Smooth muscle cell (in vitro differentiated cells): ENCODE results near the gene SHOX. TPM values are rescaled to one million over a fixed set of nuclear protein-coding genes. Genes with fewer than 3 reads are reported as not detected.

Source experiments
- DNase-seq: peaks from one replicate; lab custom pipeline; 2025; ENCODE audit not compliant: unreplicated experiment; lab: John Stamatoyannopoulos, UW
- H2AFZ ChIP-seq: fragments of 200-600 bp; sonication (generic); 2 replicates; pipeline ENCODE4 v1.6.0; 2016; ENCODE audit warnings: antibody characterized with exemption, low read depth, mild to moderate bottlenecking
- H3F3A ChIP-seq: fragments of 200-600 bp; sonication (generic); 2 replicates; pipeline ENCODE4 v1.6.0; 2017; ENCODE audit warnings: antibody characterized with exemption, low read depth
- H3K27ac ChIP-seq: fragments of 200-600 bp; sonication (generic); 2 replicates; pipeline ENCODE4 v1.5.1; 2016; ENCODE audit warnings: low read depth, mild to moderate bottlenecking
- H3K27me3 ChIP-seq: fragments of 200-600 bp; sonication (generic); 2 replicates; pipeline ENCODE4 v1.6.1; 2016; ENCODE audit warnings: low read depth, mild to moderate bottlenecking
- H3K36me3 ChIP-seq: fragments of 200-600 bp; sonication (generic); 2 replicates; pipeline ENCODE4 v1.5.1; 2016; ENCODE audit warnings: low read depth
- H3K4me1 ChIP-seq: fragments of 200-600 bp; sonication (generic); 2 replicates; pipeline ENCODE4 v1.5.1; 2016; ENCODE audit warnings: low read depth
- H3K4me2 ChIP-seq: fragments of 200-600 bp; sonication (generic); 2 replicates; pipeline ENCODE4 v1.6.0; 2016; ENCODE audit warnings: mild to moderate bottlenecking
- H3K4me3 ChIP-seq: fragments of 200-600 bp; sonication (generic); 2 replicates; pipeline ENCODE4 v1.5.1; 2016; ENCODE audit warnings: mild to moderate bottlenecking
- H3K79me2 ChIP-seq: fragments of 200-600 bp; sonication (generic); 2 replicates; pipeline ENCODE4 v1.6.0; 2016; ENCODE audit warnings: low read depth, mild to moderate bottlenecking
- H3K9ac ChIP-seq: fragments of 200-600 bp; sonication (generic); 2 replicates; pipeline ENCODE4 v1.6.0; 2016; ENCODE audit warnings: low read depth
- H3K9me3 ChIP-seq: fragments of 200-600 bp; sonication (generic); replicated peaks from 2 replicates; pipeline ENCODE4 v1.5.1; 2016; ENCODE audit warnings: low read depth
- H4K20me1 ChIP-seq: fragments of 200-600 bp; sonication (generic); 2 replicates; pipeline ENCODE4 v1.6.0; 2016; ENCODE audit warnings: low read depth
- CTCF ChIP-seq: fragments of 200-600 bp; sonication (generic); IDR thresholded peaks from 2 replicates; pipeline ENCODE4 v1.5.1; 2017; ENCODE audit warnings: borderline replicate concordance, mild to moderate bottlenecking, antibody characterized with exemption; ENCODE audit not compliant: insufficient read depth, poor library complexity, severe bottlenecking
- WGBS: methylation state at CpG from one replicate; pipeline ENCODE4 v1.1.7; 2016; ENCODE audit warnings: low lambda C conversion rate; 5-methylcytosine and 5-hydroxymethylcytosine counted together
- polyA plus RNA-seq: library from polyadenylated mRNA; unstranded; fragments of >200 nt; fragmentation: Nextera tagmentation; extraction: Ambion mirVana; gene quantifications from 2 replicates; pipeline ENCODE4 v1.2.1, GENCODE V29; 2016
- total RNA-seq: library from RNA; depleted of rRNA; stranded (reverse); fragments of >200 nt; gene quantifications from 2 replicates; pipeline ENCODE4 v1.2.3, GENCODE V29; 2014

SHOX gene
- total and polyA plus RNA-seq, 2 experiments from 2014 or later, result not detected

- H3K36me3 ChIP-seq, result no peaks in the 10 kb centered on the region
- no peaks in the 10 kb centered on the region for H3F3A ChIP-seq
- no peak overlapping the region for H2AFZ ChIP-seq
- no peak overlapping the region for H3K4me3 ChIP-seq
- no peak overlapping the region for H3K9ac ChIP-seq
- no peaks in the 10 kb centered on the region for H3K9me3 ChIP-seq
- no peaks in the 10 kb centered on the region for H3K79me2 ChIP-seq
- no peak overlapping the region for H3K4me2 ChIP-seq
- TF ChIP-seq CTCF, result no peak
- H3K4me1 ChIP-seq, result no peaks in the 10 kb centered on the region
- DNase-seq, result no peak
- WGBS, result 27% methylated on average over 24 of the region's 24 CpGs
- no peak overlapping the region for H3K27ac ChIP-seq
- peaks cover 89% of the 10 kb centered on the region for H3K27me3 ChIP-seq
- H4K20me1 ChIP-seq, result no peaks in the 10 kb centered on the region
Measured at GRCh38 chrX:642436-643240, 12.0 kb downstream of the SHOX start.

GRCh38 chrX:643241-643595 is 12.6 kb downstream of the SHOX start:
- H3K9ac ChIP-seq, result no peak overlapping the region
- H3K27me3 ChIP-seq, result peaks cover 83% of the 10 kb centered on the region
- no peak overlapping the region for H3K4me2 ChIP-seq
- no peak overlapping the region for H3K4me3 ChIP-seq
- no peak for DNase-seq
- no peak overlapping the region for H2AFZ ChIP-seq
- no peaks in the 10 kb centered on the region for H3K79me2 ChIP-seq
- H3K9me3 ChIP-seq, result no peaks in the 10 kb centered on the region
- H3K4me1 ChIP-seq, result no peaks in the 10 kb centered on the region
- no peak overlapping the region for H3K27ac ChIP-seq
- TF ChIP-seq CTCF, result no peak
- H4K20me1 ChIP-seq, result no peaks in the 10 kb centered on the region
- H3F3A ChIP-seq, result no peaks in the 10 kb centered on the region
- 73% methylated on average over 7 of the region's 7 CpGs for WGBS
- no peaks in the 10 kb centered on the region for H3K36me3 ChIP-seq

- H3K4me3 ChIP-seq, result no peak overlapping the region
Measured at GRCh38 chrX:643911-644303, 13.3 kb downstream of the SHOX start.

More at GRCh38 chrX:643911-644303, 13.3 kb downstream of the SHOX start:
- no peaks in the 10 kb centered on the region for H3K36me3 ChIP-seq
- no peak overlapping the region for H3K4me2 ChIP-seq
- no peaks in the 10 kb centered on the region for H3K4me1 ChIP-seq
- no peak for DNase-seq
- H3K9me3 ChIP-seq, result no peaks in the 10 kb centered on the region
- H3K27ac ChIP-seq, result no peak overlapping the region
- peaks cover 76% of the 10 kb centered on the region for H3K27me3 ChIP-seq
- no peaks in the 10 kb centered on the region for H3F3A ChIP-seq
- no peak for TF ChIP-seq CTCF
- H2AFZ ChIP-seq, result no peak overlapping the region
- no peaks in the 10 kb centered on the region for H3K79me2 ChIP-seq
- no peak overlapping the region for H3K9ac ChIP-seq
- 22% methylated on average over 11 of the region's 19 CpGs for WGBS
- no peaks in the 10 kb centered on the region for H4K20me1 ChIP-seq
